Natural killer cell (primary cell): ENCODE measurements around the gene TRIM29. TPM values are rescaled to one million over a fixed set of nuclear protein-coding genes. Genes with fewer than 3 reads are reported as not detected.
A peak's percentile ranks its signal among the peaks of the same experiment; 100 is the strongest.

Experiments
- ATAC-seq, 3 donors: fragments of 150-1000 bp in 2 of 3; fragments of 200-7000 bp in 1 of 3; cut with Tn5 transposase; 1 replicate in 1 of 3; 2 replicates in 2 of 3; pipeline ENCODE4 v1.10.0; 2021; ENCODE audit warnings: mild to moderate bottlenecking in 2 of 3, moderate library complexity in 2 of 3
- DNase-seq, 2 donors: peaks; one replicate each; pipeline versions ENCODE4 v3.0.0 to v3.0.0-alpha.2; 2013 to 2021; ENCODE audit warnings: mixed read lengths in 1 of 2
- H3K27ac ChIP-seq: one replicate; pipeline ENCODE4 v1.5.1; 2013; ENCODE audit warnings: mild to moderate bottlenecking, low read length
- H3K27me3 ChIP-seq: one replicate; pipeline ENCODE4 v1.6.1; 2013; ENCODE audit warnings: low read length; ENCODE audit not compliant: control insufficient read depth, insufficient read depth
- H3K36me3 ChIP-seq: one replicate; pipeline ENCODE4 v1.6.1; 2013; ENCODE audit warnings: low read length; ENCODE audit not compliant: control insufficient read depth, insufficient read depth
- H3K4me1 ChIP-seq: one replicate; pipeline ENCODE4 v1.6.1; 2013; ENCODE audit warnings: low read length; ENCODE audit not compliant: control insufficient read depth, insufficient read depth
- H3K4me3 ChIP-seq: one replicate; pipeline ENCODE4 v1.5.1; 2013; ENCODE audit warnings: low read length
- H3K9me3 ChIP-seq: one replicate; pipeline ENCODE4 v1.6.1; 2013; ENCODE audit warnings: low read length; ENCODE audit not compliant: control insufficient read depth, insufficient read depth
- H3K27ac Mint-ChIP-seq, 2 donors: one replicate each; pipeline ENCODE4 v1.8.0; 2022; ENCODE audit warnings: mild to moderate bottlenecking in 2 of 2, mixed read lengths in 2 of 2, moderate library complexity in 1 of 2
- H3K27me3 Mint-ChIP-seq, 2 donors: one replicate each; pipeline ENCODE4 v1.8.0; 2022; ENCODE audit warnings: low read depth in 2 of 2, mixed read lengths in 2 of 2
- H3K36me3 Mint-ChIP-seq: one replicate; pipeline ENCODE4 v1.8.0; 2022; ENCODE audit warnings: mixed read lengths
- H3K4me1 Mint-ChIP-seq, 2 donors: one replicate each; pipeline ENCODE4 v1.8.0; 2022; ENCODE audit warnings: mixed read lengths in 2 of 2
- H3K4me3 Mint-ChIP-seq: one replicate; pipeline ENCODE4 v1.8.0; 2022; ENCODE audit warnings: mild to moderate bottlenecking, moderate library complexity, mixed read lengths
- H3K9me3 Mint-ChIP-seq, 2 donors: one replicate each; pipeline ENCODE4 v1.8.0; 2022; ENCODE audit warnings: mixed read lengths in 2 of 2
- WGBS: methylation state at CpG from one replicate; pipeline ENCODE4 v1.1.7; 2013; ENCODE audit warnings: missing lambda C conversion rate; ENCODE audit not compliant: insufficient coverage; 5-methylcytosine and 5-hydroxymethylcytosine counted together
- intact Hi-C: fragments of 100-400 bp; cut with micrococcal nuclease; formaldehyde crosslinking; loops from one replicate; pipeline ENCODE4 v1.14.2; 2022
- total RNA-seq, 4 donors: library from RNA; stranded (reverse); fragments of 120-200 nt in 1 of 4; gene quantifications; one replicate each; pipeline versions ENCODE4 v1.2.3 to v1.2.4, GENCODE V29; 2013 to 2022
- TF ChIP-seq, protein P1 (sequence below): fragments of 200-600 bp; IDR thresholded peaks from one replicate; pipeline ENCODE4 v1.8.0; 2022; ENCODE audit warnings: antibody characterized with exemption

TRIM29 gene
- total RNA-seq, 3 donors from 2014 or later (not counting 1 experiment from before 2014, with no cell fraction given) = not detected

DNA sequence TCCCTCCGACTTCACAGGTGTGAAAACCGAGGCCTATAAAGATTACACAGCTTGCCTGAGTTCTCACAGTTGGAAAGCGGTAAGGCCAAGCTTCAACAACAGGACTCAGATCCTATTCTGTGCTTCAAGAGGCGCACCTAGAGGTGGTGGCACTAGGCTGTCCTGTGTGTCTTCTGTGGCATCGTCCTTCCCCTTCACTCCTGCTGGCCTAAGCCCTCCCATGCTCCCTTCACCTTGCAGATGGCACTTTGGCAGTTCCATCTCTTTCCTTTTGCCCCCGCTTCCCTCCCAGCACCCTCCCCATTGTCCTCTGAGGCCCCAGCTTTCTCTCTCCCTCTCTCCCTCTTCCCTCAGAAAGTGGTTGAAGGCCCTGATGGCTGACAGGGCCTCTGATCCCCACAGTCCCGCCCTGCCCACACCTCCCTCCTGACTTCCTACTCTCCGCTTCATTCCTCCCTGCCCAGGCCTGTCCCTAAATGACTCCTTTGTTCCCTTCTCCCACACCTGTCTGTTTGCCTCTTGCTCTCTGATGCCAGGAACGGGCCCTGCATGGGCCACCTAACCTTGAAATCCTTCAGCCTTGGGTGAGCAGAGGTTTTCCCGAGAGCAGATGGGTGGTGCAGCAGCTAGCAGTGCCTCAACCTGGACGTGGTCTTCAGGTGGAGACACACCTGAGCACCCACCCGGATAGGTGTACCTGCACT lies 5.8 kb downstream of the TRIM29 start:
- no peak for DNase-seq
- no peaks in the 10 kb centered on the region for H3K36me3 ChIP-seq

DNA sequence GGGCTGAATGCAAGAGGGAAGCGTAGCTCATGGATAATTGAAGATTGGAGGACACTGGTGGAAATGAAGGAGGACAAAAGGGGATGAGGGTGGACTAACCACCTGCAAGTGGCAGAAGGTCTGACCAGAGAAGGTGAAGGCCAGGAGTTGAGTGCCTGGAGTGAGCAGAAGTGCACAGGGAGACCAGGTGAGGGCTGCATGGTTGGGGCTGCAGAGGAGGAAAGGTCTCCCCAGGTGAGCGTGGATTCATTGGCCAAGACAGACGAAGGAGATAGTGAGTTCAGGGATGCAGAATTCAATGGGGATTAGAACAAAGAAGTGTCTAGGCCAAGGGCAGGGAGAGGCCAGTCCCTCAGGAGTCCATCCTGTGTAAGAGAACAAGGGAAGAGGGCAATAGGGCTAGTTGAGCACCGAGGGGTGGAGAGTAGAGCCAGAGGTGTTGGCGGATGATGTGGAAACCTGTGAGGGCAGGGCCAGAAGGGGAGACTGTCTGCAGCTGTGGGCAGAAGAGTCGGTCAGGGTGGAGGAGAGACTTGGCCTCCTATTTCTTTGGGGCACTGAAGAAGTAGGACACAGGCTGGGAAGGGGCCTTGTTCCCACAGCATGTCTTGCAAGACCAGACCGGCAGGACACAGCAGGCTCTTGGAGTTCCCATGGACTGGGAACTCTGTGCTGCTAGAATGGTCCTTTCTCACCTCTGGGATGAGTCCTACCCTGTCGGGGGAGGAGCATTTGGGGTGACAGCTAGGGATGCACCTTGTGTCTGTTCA lies 6.7 kb downstream of the TRIM29 start:
- H3K27me3 Mint-ChIP-seq = peaks cover 0 to 9% of the 10 kb centered on the region in 2 donors
- no peaks in the 10 kb centered on the region for H3K9me3 Mint-ChIP-seq
- intact Hi-C loops = no loop called here

More for the DNA sequence above, 5.8 kb downstream of the TRIM29 start:
- no peaks in the 10 kb centered on the region for H3K9me3 ChIP-seq
- 78% methylated on average over 12 of the region's 12 CpGs for WGBS
- no peaks in the 10 kb centered on the region for H3K27me3 ChIP-seq
- Mint-ChIP-seq H3K9me3 (no peaks in the 10 kb centered on the region), H3K27ac (no peak overlapping the region), H3K27me3 (peaks cover 0 to 6% of the 10 kb centered on the region in 2 donors), H3K4me1 (no peaks in the 10 kb centered on the region), H3K4me3 (no peak overlapping the region), H3K36me3 (no peaks in the 10 kb centered on the region)
- TF ChIP-seq, protein P1, sequence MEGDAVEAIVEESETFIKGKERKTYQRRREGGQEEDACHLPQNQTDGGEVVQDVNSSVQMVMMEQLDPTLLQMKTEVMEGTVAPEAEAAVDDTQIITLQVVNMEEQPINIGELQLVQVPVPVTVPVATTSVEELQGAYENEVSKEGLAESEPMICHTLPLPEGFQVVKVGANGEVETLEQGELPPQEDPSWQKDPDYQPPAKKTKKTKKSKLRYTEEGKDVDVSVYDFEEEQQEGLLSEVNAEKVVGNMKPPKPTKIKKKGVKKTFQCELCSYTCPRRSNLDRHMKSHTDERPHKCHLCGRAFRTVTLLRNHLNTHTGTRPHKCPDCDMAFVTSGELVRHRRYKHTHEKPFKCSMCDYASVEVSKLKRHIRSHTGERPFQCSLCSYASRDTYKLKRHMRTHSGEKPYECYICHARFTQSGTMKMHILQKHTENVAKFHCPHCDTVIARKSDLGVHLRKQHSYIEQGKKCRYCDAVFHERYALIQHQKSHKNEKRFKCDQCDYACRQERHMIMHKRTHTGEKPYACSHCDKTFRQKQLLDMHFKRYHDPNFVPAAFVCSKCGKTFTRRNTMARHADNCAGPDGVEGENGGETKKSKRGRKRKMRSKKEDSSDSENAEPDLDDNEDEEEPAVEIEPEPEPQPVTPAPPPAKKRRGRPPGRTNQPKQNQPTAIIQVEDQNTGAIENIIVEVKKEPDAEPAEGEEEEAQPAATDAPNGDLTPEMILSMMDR = no peak
- ATAC-seq = no peak
- H3K4me3 ChIP-seq = no peak overlapping the region
- H3K4me1 ChIP-seq = no peaks in the 10 kb centered on the region
- intact Hi-C loops = no loop called here
- H3K27ac ChIP-seq = no peak overlapping the region

DNA sequence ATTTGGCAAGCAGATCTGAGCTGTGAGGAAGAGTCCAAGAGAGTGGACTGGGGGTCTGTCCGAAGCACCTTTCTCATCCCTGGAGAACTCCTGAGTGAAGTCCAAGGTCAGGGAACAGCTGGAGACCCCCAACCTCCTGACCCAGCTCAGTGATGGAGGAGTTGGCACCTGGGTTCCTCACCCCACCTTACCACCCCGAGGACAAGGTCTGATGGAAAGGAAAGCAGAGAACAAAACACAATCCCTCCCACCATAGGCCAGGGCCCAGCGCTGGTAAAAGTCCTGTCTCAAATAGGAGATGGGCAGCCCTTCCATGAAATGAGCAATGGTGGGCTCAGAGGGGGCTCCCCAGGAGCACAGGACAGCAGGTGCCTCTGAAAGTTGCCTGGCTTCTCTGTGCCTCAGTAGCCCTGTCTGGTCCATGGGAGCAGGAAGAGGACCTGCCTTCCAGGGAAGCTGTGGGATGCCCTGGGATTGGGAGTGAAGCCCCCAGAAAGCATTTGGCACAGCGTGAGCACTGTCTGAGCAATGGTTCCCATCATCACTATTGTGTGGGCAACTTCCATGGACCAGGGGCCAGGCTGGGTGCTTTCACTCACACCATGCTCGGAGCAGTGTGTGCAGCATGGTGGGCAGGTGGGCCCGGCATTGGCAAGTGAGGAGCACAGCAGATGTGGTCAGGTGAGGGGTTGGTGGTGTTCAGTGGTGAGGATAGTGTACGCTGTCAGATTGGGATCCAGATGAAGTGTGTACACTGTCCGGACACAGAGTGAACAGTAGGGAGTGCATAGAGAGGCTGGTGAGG lies 7.5 kb downstream of the TRIM29 start:
- DNase-seq = no peak
- H3K9me3 Mint-ChIP-seq = no peaks in the 10 kb centered on the region
- Histone ChIP-seq H3K36me3 (no peaks in the 10 kb centered on the region), H3K27me3 (no peaks in the 10 kb centered on the region), H3K9me3 (no peaks in the 10 kb centered on the region), H3K4me3 (no peak overlapping the region), H3K4me1 (no peaks in the 10 kb centered on the region), H3K27ac (no peak overlapping the region)
- 91% methylated on average over 7 of the region's 8 CpGs for WGBS
- H3K36me3 Mint-ChIP-seq = no peaks in the 10 kb centered on the region
- H3K4me3 Mint-ChIP-seq = no peak overlapping the region
- peaks cover 0 to 9% of the 10 kb centered on the region in 2 donors for H3K27me3 Mint-ChIP-seq
- H3K4me1 Mint-ChIP-seq = no peaks in the 10 kb centered on the region
- intact Hi-C loops = no loop called here
- peak in 1 of 3 donors; percentile 14 for ATAC-seq
- no peak overlapping the region for H3K27ac Mint-ChIP-seq
- TF ChIP-seq, protein P1 = no peak

More for the DNA sequence above, 6.7 kb downstream of the TRIM29 start:
- TF ChIP-seq, protein P1 = no peak
- 84% methylated on average over 8 of the region's 8 CpGs for WGBS
- Histone ChIP-seq H3K9me3 (no peaks in the 10 kb centered on the region), H3K4me1 (no peaks in the 10 kb centered on the region), H3K27ac (no peak overlapping the region), H3K27me3 (no peaks in the 10 kb centered on the region), H3K36me3 (no peaks in the 10 kb centered on the region), H3K4me3 (no peak overlapping the region)
- Mint-ChIP-seq H3K4me1 (no peaks in the 10 kb centered on the region), H3K27ac (no peak overlapping the region), H3K4me3 (no peak overlapping the region), H3K36me3 (no peaks in the 10 kb centered on the region)
- no peak for ATAC-seq
- DNase-seq = no peak
